Right atrium auricular region (tissue), 2 donors: ENCODE results near the gene GINS1. TPM values are rescaled to one million over a fixed set of nuclear protein-coding genes. Genes with fewer than 3 reads are reported as not detected.

ENCODE experiments used
- DNase-seq: peaks from one replicate; pipeline ENCODE4 v3.0.0-alpha.2; 2019; ENCODE audit warnings: low spot score
- H3K27ac ChIP-seq, 2 donors: fragments of 200-600 bp; sonication (generic); 1 replicate in 1 of 2; 2 replicates in 1 of 2; pipeline ENCODE4 v1.5.1; 2016 to 2019
- H3K27me3 ChIP-seq, 2 donors: fragments of 200-600 bp; sonication (generic); one replicate each; pipeline versions ENCODE4 v1.5.1 to v1.6.0; 2017 to 2019
- H3K36me3 ChIP-seq: fragments of 200-600 bp; sonication (generic); one replicate; pipeline ENCODE4 v1.5.1; 2016
- H3K4me1 ChIP-seq, 2 donors: fragments of 200-600 bp; sonication (generic); one replicate each; pipeline versions ENCODE4 v1.5.1 to v1.6.0; 2017 to 2019
- H3K4me3 ChIP-seq, 2 donors: fragments of 200-600 bp; sonication (generic); 1 replicate in 1 of 2; 2 replicates in 1 of 2; pipeline ENCODE4 v1.5.1; 2017 to 2019; ENCODE audit warnings: mild to moderate bottlenecking in 1 of 2, moderate library complexity in 1 of 2
- H3K9me3 ChIP-seq, 2 donors: fragments of 200-600 bp; sonication (generic); one replicate each; pipeline ENCODE4 v1.5.1; 2019
- total RNA-seq, 2 donors: library from RNA; depleted of rRNA; stranded (reverse); fragments of >200 nt; gene quantifications; one replicate each; pipeline ENCODE4 v1.1.0, GENCODE V29; 2016
- TF ChIP-seq, protein P1 (sequence below), 2 donors: fragments of 200-600 bp; sonication (generic); IDR thresholded peaks; one replicate each; pipeline ENCODE4 v1.5.1; 2019; ENCODE audit warnings: antibody characterized with exemption in 2 of 2

GINS1 gene
- total RNA-seq, 2 donors from 2014 or later: 0.33 to 0.35 TPM

GRCh38 chr20:25424536-25424935, 17.1 kb downstream of the GINS1 start:
- TF ChIP-seq, protein P1, sequence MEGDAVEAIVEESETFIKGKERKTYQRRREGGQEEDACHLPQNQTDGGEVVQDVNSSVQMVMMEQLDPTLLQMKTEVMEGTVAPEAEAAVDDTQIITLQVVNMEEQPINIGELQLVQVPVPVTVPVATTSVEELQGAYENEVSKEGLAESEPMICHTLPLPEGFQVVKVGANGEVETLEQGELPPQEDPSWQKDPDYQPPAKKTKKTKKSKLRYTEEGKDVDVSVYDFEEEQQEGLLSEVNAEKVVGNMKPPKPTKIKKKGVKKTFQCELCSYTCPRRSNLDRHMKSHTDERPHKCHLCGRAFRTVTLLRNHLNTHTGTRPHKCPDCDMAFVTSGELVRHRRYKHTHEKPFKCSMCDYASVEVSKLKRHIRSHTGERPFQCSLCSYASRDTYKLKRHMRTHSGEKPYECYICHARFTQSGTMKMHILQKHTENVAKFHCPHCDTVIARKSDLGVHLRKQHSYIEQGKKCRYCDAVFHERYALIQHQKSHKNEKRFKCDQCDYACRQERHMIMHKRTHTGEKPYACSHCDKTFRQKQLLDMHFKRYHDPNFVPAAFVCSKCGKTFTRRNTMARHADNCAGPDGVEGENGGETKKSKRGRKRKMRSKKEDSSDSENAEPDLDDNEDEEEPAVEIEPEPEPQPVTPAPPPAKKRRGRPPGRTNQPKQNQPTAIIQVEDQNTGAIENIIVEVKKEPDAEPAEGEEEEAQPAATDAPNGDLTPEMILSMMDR (IDR thresholded peaks at IDR 0.05): no peak
- no peak for DNase-seq

GRCh38 chr20:25437153-25437581, 29.7 kb downstream of the GINS1 start:
- Histone ChIP-seq H3K4me1 (no peaks in the 10 kb centered on the region), H3K27me3 (no peaks in the 10 kb centered on the region), H3K9me3 (no peaks in the 10 kb centered on the region), H3K27ac (peak overlapping the region in 1 of 2 donors; percentile 54), H3K36me3 (no peaks in the 10 kb centered on the region), H3K4me3 (no peak overlapping the region)
- DNase-seq: no peak
- TF ChIP-seq, protein P1 (IDR thresholded peaks at IDR 0.05): no peak

More at GRCh38 chr20:25424536-25424935, 17.1 kb downstream of the GINS1 start:
- Histone ChIP-seq H3K9me3 (no peaks in the 10 kb centered on the region), H3K36me3 (no peaks in the 10 kb centered on the region), H3K27ac (no peak overlapping the region), H3K4me1 (no peaks in the 10 kb centered on the region), H3K4me3 (no peak overlapping the region), H3K27me3 (no peaks in the 10 kb centered on the region)

- no peaks in the 10 kb centered on the region for H3K4me1 ChIP-seq
- H3K27ac ChIP-seq: no peak overlapping the region
- TF ChIP-seq, protein P1 (IDR thresholded peaks at IDR 0.05): no peak
- no peaks in the 10 kb centered on the region for H3K27me3 ChIP-seq
- H3K9me3 ChIP-seq: no peaks in the 10 kb centered on the region
- DNase-seq: no peak
- H3K4me3 ChIP-seq: no peak overlapping the region
- no peaks in the 10 kb centered on the region for H3K36me3 ChIP-seq
These were observed 31.9 kb downstream of the GINS1 start for GRCh38 chr20:25439328-25439727.

GRCh38 chr20:25444556-25444955, 37.1 kb downstream of the GINS1 start:
- TF ChIP-seq, protein P1 (IDR thresholded peaks at IDR 0.05): no peak
- Histone ChIP-seq H3K9me3 (no peaks in the 10 kb centered on the region), H3K4me3 (no peak overlapping the region)

GRCh38 chr20:25447671-25448070, 40.2 kb downstream of the GINS1 start:
- TF ChIP-seq, protein P1 (IDR thresholded peaks at IDR 0.05): no peak
- Histone ChIP-seq H3K27me3 (no peaks in the 10 kb centered on the region), H3K27ac (no peak overlapping the region), H3K4me1 (no peaks in the 10 kb centered on the region), H3K9me3 (no peaks in the 10 kb centered on the region), H3K4me3 (no peak overlapping the region), H3K36me3 (no peaks in the 10 kb centered on the region)
- DNase-seq: no peak

More at GRCh38 chr20:25444556-25444955, 37.1 kb downstream of the GINS1 start:
- no peaks in the 10 kb centered on the region for H3K27me3 ChIP-seq
- H3K36me3 ChIP-seq: no peaks in the 10 kb centered on the region
- no peaks in the 10 kb centered on the region for H3K4me1 ChIP-seq
- H3K27ac ChIP-seq: no peak overlapping the region
- DNase-seq: no peak

DNA sequence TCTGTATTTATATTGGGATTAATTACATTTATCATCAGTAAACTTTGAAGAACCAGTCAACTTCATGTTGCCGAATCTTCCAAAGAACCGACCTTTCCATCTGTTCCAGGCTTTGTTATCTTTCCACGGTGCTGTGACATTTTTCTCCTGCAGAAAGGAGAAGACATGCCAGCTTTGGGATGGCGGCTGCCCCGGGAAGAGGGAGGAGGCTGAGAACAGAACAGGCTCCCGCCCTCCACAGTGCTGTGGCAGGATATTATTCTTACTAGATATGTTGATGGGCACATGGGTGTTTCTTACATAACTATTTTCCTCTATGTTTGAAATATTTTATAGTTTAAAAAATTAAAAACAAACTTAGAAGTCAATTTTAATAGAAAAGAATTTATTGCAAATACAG, 44.9 kb downstream of the GINS1 start:
- TF ChIP-seq, protein P1 (IDR thresholded peaks at IDR 0.05): no peak
- DNase-seq: no peak

More for the DNA sequence above, 44.9 kb downstream of the GINS1 start:
- Histone ChIP-seq H3K9me3 (no peaks in the 10 kb centered on the region), H3K27me3 (no peaks in the 10 kb centered on the region), H3K4me1 (no peaks in the 10 kb centered on the region), H3K4me3 (no peak overlapping the region), H3K27ac (no peak overlapping the region), H3K36me3 (peaks cover 10% of the 10 kb centered on the region)
